PC-3 (cell line): ENCODE measurements around the gene CDH13.

Experiments
- EZH2 ChIP-seq: fragments of 300-600 bp; sonication (generic); IDR thresholded peaks from one replicate; pipeline ENCODE4 v1.6.1; 2017; ENCODE audit warnings: antibody characterized with exemption, mild to moderate bottlenecking, low read length; ENCODE audit not compliant: unreplicated experiment
- TF ChIP-seq, protein P1 (sequence below): fragments of 300-600 bp; sonication (generic); conservative IDR thresholded peaks from 2 replicates; pipeline ENCODE4 v1.5.1; 2017; ENCODE audit warnings: antibody characterized with exemption, low read depth, mild to moderate bottlenecking, low read length

DNA sequence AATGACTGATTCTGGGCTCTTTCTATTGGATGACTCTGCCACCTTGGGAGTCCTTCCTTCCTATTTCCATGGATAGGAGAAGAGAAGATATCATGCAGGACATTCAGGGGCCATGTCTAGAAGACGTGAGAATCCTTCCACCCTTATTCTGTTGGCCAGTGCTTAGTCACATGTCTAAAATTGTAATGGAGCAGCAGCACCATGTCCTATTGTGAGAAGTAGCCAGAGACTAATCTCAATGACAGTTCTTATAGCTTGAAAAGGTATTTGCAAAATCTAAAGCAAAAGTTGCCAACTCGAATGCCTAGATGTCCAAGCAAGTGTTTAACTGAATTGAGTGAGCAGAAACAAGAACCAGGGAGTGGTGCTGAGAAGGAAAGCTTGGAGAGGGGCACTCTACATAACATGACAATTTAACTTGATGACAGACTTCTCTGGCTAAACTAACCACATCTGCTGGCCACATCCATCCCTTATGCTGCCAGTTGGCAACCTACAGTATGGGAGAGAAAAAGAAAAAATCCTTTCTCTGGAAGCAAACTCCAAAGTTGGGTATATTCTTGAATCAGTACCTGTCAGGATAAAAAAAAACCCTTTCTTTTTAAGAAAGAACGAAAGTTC, 225.7 kb downstream of the CDH13 start:
- TF ChIP-seq, protein P1, sequence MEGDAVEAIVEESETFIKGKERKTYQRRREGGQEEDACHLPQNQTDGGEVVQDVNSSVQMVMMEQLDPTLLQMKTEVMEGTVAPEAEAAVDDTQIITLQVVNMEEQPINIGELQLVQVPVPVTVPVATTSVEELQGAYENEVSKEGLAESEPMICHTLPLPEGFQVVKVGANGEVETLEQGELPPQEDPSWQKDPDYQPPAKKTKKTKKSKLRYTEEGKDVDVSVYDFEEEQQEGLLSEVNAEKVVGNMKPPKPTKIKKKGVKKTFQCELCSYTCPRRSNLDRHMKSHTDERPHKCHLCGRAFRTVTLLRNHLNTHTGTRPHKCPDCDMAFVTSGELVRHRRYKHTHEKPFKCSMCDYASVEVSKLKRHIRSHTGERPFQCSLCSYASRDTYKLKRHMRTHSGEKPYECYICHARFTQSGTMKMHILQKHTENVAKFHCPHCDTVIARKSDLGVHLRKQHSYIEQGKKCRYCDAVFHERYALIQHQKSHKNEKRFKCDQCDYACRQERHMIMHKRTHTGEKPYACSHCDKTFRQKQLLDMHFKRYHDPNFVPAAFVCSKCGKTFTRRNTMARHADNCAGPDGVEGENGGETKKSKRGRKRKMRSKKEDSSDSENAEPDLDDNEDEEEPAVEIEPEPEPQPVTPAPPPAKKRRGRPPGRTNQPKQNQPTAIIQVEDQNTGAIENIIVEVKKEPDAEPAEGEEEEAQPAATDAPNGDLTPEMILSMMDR = no peak
- TF ChIP-seq EZH2 = no peak
